SK-N-SH treated with all-trans-retinoic acid at 6 μM for 48 hours (cell line): ENCODE data around the gene UGT1A8.

Source experiments
- ATAC-seq: fragments of 200-7000 bp; cut with Tn5 transposase; 3 replicates; pipeline ENCODE4 v1.9.1; 2020; ENCODE audit warnings: mild to moderate bottlenecking, moderate library complexity
- BACH2 ChIP-seq: fragments of 250-450 bp; sonication (Bioruptor Pico); IDR thresholded peaks from 2 replicates; pipeline ENCODE4 v1.9.0; 2021; ENCODE audit warnings: mild to moderate bottlenecking, borderline replicate concordance
- CSDC2 ChIP-seq: fragments of 250-450 bp; sonication (Bioruptor Pico); IDR thresholded peaks from 2 replicates; pipeline ENCODE4 v1.5.0; 2020; ENCODE audit warnings: mild to moderate bottlenecking, moderate library complexity
- ESRRG ChIP-seq: fragments of 250-450 bp; sonication (Bioruptor Pico); IDR thresholded peaks from 2 replicates; pipeline ENCODE4 v1.6.1; 2021; ENCODE audit warnings: mild to moderate bottlenecking
- GLIS3 ChIP-seq: fragments of 250-450 bp; sonication (Bioruptor Pico); IDR thresholded peaks from 2 replicates; pipeline ENCODE4 v1.5.0; 2020; ENCODE audit warnings: mild to moderate bottlenecking, moderate library complexity
- ISL1 ChIP-seq: fragments of 250-450 bp; sonication (Bioruptor Pico); IDR thresholded peaks from 2 replicates; pipeline ENCODE4 v2.1.2; 2022; ENCODE audit warnings: mild to moderate bottlenecking, moderate library complexity
- OSR1 ChIP-seq: fragments of 250-450 bp; sonication (Bioruptor Pico); IDR thresholded peaks from 2 replicates; pipeline ENCODE4 v1.8.0; 2022; ENCODE audit warnings: moderate library complexity, mild to moderate bottlenecking, inconsistent platforms
- PPARA ChIP-seq: fragments of 250-450 bp; sonication (Bioruptor Pico); IDR thresholded peaks from 2 replicates; pipeline ENCODE4 v1.5.0; 2020; ENCODE audit warnings: mild to moderate bottlenecking, borderline replicate concordance
- RARB ChIP-seq: fragments of 250-450 bp; sonication (Bioruptor Pico); IDR thresholded peaks from 2 replicates; pipeline ENCODE4 v1.8.0; 2021; ENCODE audit warnings: mild to moderate bottlenecking, moderate library complexity
- SNAI2 ChIP-seq: fragments of 250-450 bp; sonication (Bioruptor Pico); IDR thresholded peaks from 2 replicates; pipeline ENCODE4 v1.5.0; 2020; ENCODE audit warnings: mild to moderate bottlenecking, moderate library complexity
- TCF4 ChIP-seq: fragments of 250-450 bp; sonication (Bioruptor Pico); IDR thresholded peaks from 2 replicates; pipeline ENCODE4 v1.8.0; 2021; ENCODE audit warnings: mild to moderate bottlenecking, moderate library complexity, borderline replicate concordance
- TOX ChIP-seq: fragments of 250-450 bp; sonication (Bioruptor Pico); IDR thresholded peaks from 2 replicates; pipeline ENCODE4 v1.8.0; 2021; ENCODE audit warnings: mild to moderate bottlenecking, moderate library complexity, borderline replicate concordance
- ZC3H10 ChIP-seq: fragments of 250-450 bp; sonication (Bioruptor Pico); IDR thresholded peaks from 2 replicates; pipeline ENCODE4 v1.5.1; 2021; ENCODE audit warnings: mild to moderate bottlenecking, moderate library complexity
- ZFP3 ChIP-seq: fragments of 250-450 bp; sonication (Bioruptor Pico); IDR thresholded peaks from 2 replicates; pipeline ENCODE4 v1.5.0; 2020; ENCODE audit warnings: mild to moderate bottlenecking, moderate library complexity
- ZFP30 ChIP-seq: fragments of 450-650 bp; formaldehyde crosslinking; IDR thresholded peaks from 2 replicates; pipeline ENCODE4 v1.5.0; 2022; ENCODE audit warnings: mild to moderate bottlenecking, moderate library complexity
- ZNF565 ChIP-seq: fragments of 450-650 bp; formaldehyde crosslinking; conservative IDR thresholded peaks from 2 replicates; pipeline ENCODE4 v1.5.0; 2020; ENCODE audit warnings: low read depth, mild to moderate bottlenecking, moderate library complexity
- ZNF70 ChIP-seq: fragments of 450-650 bp; formaldehyde crosslinking; IDR thresholded peaks from 2 replicates; pipeline ENCODE4 v1.5.0; 2020; ENCODE audit warnings: mild to moderate bottlenecking, moderate library complexity
- ZNF8 ChIP-seq: fragments of 450-650 bp; formaldehyde crosslinking; IDR thresholded peaks from 2 replicates; pipeline ENCODE4 v1.5.0; 2020; ENCODE audit warnings: mild to moderate bottlenecking, moderate library complexity
- TF ChIP-seq, protein P1 (sequence below): fragments of 250-450 bp; sonication (Bioruptor Pico); IDR thresholded peaks from 2 replicates; pipeline ENCODE4 v1.8.0; 2020; ENCODE audit warnings: mild to moderate bottlenecking, moderate library complexity, borderline replicate concordance
- TF ChIP-seq, protein P2 (sequence below): fragments of 250-450 bp; sonication (Bioruptor Pico); IDR thresholded peaks from 2 replicates; pipeline ENCODE4 v1.5.1; 2021; ENCODE audit warnings: mild to moderate bottlenecking, moderate library complexity
- TF ChIP-seq, protein P3 (sequence below): fragments of 250-450 bp; sonication (Bioruptor Pico); IDR thresholded peaks from 2 replicates; pipeline ENCODE4 v1.5.0; 2020; ENCODE audit warnings: mild to moderate bottlenecking, moderate library complexity
- TF ChIP-seq, protein P4 (sequence below): fragments of 250-450 bp; sonication (Bioruptor Pico); IDR thresholded peaks from 2 replicates; pipeline ENCODE4 v1.8.0; 2021; ENCODE audit warnings: low read depth, mild to moderate bottlenecking, moderate library complexity, borderline replicate concordance
- TF ChIP-seq, protein P5 (sequence below): fragments of 250-450 bp; sonication (Bioruptor Pico); IDR thresholded peaks from 2 replicates; pipeline ENCODE4 v1.5.1; 2020; ENCODE audit warnings: low read depth, mild to moderate bottlenecking, moderate library complexity

UGT1A8 gene

DNA sequence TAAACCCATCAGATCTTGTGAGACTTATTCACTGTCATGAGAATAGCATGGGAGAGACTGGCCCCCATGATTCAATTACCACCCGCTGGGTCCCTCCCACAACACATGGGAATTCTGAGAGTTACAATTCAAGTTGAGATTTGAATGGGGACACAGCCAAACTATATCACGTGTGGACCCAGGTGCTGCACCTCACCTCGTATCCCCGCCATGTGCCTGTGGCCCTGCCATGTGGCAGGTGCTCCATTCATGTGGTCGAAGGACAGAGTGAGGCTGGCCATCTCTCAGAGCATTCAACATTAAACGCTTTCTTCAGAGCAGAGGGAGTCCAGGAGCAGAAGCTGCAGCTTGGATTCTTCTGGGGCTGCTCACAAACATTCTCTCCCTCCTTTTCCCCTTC lies 193.0 kb downstream of the UGT1A8 start:
- TF ChIP-seq TCF4 (CRISPR knock-in tag) (no peak), ESRRG (no peak), ZNF70 (CRISPR knock-in tag) (no peak), ISL1 (CRISPR knock-in tag) (no peak), BACH2 (CRISPR knock-in tag) (no peak), SNAI2 (no peak), ZFP3 (CRISPR knock-in tag) (no peak), RARB (CRISPR knock-in tag) (no peak), GLIS3 (CRISPR knock-in tag) (no peak), PPARA (no peak), ZFP30 (no peak)
- TF ChIP-seq, protein P1, sequence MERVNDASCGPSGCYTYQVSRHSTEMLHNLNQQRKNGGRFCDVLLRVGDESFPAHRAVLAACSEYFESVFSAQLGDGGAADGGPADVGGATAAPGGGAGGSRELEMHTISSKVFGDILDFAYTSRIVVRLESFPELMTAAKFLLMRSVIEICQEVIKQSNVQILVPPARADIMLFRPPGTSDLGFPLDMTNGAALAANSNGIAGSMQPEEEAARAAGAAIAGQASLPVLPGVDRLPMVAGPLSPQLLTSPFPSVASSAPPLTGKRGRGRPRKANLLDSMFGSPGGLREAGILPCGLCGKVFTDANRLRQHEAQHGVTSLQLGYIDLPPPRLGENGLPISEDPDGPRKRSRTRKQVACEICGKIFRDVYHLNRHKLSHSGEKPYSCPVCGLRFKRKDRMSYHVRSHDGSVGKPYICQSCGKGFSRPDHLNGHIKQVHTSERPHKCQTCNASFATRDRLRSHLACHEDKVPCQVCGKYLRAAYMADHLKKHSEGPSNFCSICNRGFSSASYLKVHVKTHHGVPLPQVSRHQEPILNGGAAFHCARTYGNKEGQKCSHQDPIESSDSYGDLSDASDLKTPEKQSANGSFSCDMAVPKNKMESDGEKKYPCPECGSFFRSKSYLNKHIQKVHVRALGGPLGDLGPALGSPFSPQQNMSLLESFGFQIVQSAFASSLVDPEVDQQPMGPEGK (CRISPR knock-in tag), result no peak
- TF ChIP-seq, protein P2, sequence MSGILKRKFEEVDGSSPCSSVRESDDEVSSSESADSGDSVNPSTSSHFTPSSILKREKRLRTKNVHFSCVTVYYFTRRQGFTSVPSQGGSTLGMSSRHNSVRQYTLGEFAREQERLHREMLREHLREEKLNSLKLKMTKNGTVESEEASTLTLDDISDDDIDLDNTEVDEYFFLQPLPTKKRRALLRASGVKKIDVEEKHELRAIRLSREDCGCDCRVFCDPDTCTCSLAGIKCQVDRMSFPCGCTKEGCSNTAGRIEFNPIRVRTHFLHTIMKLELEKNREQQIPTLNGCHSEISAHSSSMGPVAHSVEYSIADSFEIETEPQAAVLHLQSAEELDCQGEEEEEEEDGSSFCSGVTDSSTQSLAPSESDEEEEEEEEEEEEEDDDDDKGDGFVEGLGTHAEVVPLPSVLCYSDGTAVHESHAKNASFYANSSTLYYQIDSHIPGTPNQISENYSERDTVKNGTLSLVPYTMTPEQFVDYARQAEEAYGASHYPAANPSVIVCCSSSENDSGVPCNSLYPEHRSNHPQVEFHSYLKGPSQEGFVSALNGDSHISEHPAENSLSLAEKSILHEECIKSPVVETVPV (CRISPR knock-in tag), result no peak
- ATAC-seq, result no peak

DNA sequence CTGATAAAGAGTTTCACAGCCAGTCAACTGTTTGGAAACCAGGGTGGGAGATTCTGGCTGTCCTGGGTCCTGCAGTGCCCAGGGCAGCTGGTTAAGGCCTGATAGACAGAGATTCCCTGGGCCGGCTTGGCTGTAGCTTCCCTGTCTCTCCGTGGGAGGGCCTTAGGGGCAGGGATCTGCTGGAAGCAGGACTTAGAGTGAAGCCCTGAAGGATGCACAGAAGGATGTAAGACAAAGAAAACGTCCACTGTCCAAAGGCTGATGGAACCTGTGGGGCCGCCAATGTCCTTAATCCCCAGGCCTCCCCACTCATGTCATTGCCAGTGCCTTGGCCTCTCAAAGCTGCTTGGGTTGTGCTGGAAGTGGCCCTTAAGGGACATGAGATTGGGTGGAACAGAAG lies 193.7 kb downstream of the UGT1A8 start:
- no peak for TF ChIP-seq ZNF70 (CRISPR knock-in tag)
- no peak for TF ChIP-seq OSR1
- TF ChIP-seq, protein P3, sequence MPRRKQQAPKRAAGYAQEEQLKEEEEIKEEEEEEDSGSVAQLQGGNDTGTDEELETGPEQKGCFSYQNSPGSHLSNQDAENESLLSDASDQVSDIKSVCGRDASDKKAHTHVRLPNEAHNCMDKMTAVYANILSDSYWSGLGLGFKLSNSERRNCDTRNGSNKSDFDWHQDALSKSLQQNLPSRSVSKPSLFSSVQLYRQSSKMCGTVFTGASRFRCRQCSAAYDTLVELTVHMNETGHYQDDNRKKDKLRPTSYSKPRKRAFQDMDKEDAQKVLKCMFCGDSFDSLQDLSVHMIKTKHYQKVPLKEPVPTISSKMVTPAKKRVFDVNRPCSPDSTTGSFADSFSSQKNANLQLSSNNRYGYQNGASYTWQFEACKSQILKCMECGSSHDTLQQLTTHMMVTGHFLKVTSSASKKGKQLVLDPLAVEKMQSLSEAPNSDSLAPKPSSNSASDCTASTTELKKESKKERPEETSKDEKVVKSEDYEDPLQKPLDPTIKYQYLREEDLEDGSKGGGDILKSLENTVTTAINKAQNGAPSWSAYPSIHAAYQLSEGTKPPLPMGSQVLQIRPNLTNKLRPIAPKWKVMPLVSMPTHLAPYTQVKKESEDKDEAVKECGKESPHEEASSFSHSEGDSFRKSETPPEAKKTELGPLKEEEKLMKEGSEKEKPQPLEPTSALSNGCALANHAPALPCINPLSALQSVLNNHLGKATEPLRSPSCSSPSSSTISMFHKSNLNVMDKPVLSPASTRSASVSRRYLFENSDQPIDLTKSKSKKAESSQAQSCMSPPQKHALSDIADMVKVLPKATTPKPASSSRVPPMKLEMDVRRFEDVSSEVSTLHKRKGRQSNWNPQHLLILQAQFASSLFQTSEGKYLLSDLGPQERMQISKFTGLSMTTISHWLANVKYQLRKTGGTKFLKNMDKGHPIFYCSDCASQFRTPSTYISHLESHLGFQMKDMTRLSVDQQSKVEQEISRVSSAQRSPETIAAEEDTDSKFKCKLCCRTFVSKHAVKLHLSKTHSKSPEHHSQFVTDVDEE (CRISPR knock-in tag), result no peak
- no peak for TF ChIP-seq ZNF565 (CRISPR knock-in tag)
- TF ChIP-seq ISL1 (CRISPR knock-in tag), result no peak
- no peak for TF ChIP-seq ZFP3 (CRISPR knock-in tag)
- TF ChIP-seq, protein P4, sequence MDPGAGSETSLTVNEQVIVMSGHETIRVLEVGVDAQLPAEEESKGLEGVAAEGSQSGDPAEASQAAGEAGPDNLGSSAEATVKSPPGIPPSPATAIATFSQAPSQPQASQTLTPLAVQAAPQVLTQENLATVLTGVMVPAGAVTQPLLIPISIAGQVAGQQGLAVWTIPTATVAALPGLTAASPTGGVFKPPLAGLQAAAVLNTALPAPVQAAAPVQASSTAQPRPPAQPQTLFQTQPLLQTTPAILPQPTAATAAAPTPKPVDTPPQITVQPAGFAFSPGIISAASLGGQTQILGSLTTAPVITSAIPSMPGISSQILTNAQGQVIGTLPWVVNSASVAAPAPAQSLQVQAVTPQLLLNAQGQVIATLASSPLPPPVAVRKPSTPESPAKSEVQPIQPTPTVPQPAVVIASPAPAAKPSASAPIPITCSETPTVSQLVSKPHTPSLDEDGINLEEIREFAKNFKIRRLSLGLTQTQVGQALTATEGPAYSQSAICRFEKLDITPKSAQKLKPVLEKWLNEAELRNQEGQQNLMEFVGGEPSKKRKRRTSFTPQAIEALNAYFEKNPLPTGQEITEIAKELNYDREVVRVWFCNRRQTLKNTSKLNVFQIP (CRISPR knock-in tag), result no peak
- TF ChIP-seq, protein P5, sequence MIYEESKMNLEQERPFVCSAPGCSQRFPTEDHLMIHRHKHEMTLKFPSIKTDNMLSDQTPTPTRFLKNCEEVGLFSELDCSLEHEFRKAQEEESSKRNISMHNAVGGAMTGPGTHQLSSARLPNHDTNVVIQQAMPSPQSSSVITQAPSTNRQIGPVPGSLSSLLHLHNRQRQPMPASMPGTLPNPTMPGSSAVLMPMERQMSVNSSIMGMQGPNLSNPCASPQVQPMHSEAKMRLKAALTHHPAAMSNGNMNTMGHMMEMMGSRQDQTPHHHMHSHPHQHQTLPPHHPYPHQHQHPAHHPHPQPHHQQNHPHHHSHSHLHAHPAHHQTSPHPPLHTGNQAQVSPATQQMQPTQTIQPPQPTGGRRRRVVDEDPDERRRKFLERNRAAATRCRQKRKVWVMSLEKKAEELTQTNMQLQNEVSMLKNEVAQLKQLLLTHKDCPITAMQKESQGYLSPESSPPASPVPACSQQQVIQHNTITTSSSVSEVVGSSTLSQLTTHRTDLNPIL (CRISPR knock-in tag), result no peak
- no peak for TF ChIP-seq ZC3H10 (CRISPR knock-in tag)
- TF ChIP-seq GLIS3 (CRISPR knock-in tag), result no peak
- no peak for TF ChIP-seq ESRRG
- no peak for TF ChIP-seq ZNF8 (CRISPR knock-in tag)
- no peak for TF ChIP-seq CSDC2
- no peak for TF ChIP-seq TOX
- TF ChIP-seq BACH2 (CRISPR knock-in tag), result no peak
- TF ChIP-seq, protein P1 (CRISPR knock-in tag), result no peak
- TF ChIP-seq SNAI2, result no peak
- TF ChIP-seq PPARA, result no peak
- ATAC-seq, result no peak
